HG03442 (cell line): ENCODE data around the gene KRTAP26-1.

Experiments used
- ATAC-seq: cut with Tn5 transposase; IDR thresholded peaks from one replicate; pipeline ENCODE4 v1.9.1; 2021; ENCODE audit warnings: mild to moderate bottlenecking, moderate library complexity; ENCODE audit not compliant: unreplicated experiment

The KRTAP26-1 gene

DNA sequence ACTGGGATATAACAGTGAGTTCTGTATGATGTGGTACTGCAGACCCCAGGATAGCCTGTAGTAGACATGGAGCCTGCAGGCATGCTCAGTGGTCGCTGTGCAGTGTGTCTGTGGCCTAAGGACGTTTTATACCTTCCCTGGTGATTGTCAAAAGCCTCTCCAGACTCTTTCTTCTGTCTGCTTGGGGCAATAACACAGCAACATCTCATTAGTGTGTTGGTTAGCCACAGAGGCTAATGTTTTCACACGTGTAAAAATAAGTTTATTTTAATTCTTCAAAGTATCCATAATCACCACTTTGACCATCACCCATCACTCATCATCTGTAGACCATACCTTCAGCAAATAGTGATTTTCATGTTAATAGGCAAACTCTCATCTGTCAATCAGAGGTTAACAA lies 37.3 kb downstream of the KRTAP26-1 start, which contains the start of gene KRTAP24-1:
Gene KRTAP24-1, minus strand, starts transcription at position 101 of the 400 bp plus-strand sequence. Its CDS starts 18 bp downstream, at position 83.
- ATAC-seq: no peak

GRCh38 chr21:30271611-30272010 lies 48.5 kb downstream of the KRTAP26-1 start:
- no peak for ATAC-seq

DNA sequence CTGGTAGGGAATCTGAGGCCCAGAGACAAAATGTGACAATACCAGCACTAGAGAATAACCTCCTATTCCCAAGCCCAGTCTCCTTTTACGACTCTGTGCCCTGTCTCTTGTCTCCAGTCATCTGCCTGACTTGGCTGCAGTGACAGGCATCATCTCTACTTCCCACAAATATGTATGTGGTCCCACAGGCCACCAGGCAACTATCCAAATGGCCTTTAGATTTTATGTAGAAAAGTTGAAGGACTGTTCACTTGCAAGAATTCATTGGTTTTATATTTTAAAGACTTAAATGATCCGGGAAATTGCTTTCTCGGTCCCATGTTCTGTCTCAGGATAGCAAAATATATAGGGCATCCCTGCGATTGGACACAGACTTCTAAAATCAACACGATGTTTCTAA lies 49.0 kb downstream of the KRTAP26-1 start:
- ATAC-seq: no peak

DNA sequence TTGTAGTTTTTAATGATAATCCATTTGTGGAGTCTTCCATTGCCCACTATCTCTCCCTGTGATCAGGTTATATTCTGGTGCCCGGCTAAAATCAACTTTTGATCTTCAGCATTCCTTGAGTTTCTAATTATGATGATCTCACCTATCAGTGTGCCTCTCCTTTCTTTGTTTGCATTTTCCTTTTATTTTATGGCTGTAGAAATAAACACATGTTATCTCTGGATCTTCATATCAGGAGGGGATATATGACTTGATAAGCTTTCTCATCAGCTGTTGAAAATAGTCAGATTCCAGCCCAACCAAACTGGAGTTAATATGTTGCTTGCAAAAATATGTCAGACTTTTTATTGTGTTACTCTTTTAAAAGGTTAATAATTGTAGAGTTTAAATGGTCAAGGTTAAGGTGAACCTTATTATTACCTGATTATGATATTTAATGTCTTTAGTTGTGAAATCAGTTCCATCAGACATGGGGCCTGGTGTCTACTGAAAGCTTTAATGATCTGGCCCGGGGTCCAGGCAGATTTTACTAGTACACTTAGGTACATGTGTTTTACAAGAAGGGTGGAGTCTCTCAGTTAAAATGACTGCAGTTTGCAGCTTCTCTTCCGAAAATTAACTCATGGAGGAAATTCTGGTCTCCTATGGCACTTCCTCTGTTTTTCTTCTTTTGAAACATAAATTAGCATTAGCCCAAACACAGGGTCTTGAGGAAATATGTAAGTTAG lies 50.1 kb downstream of the KRTAP26-1 start:
- no peak for ATAC-seq
